Measurements from ENCODE around the gene FGF18.

GRCh38 chr5:171425596-171426244, 6.3 kb downstream of the FGF18 start:
- TF ChIP-seq, protein P1, sequence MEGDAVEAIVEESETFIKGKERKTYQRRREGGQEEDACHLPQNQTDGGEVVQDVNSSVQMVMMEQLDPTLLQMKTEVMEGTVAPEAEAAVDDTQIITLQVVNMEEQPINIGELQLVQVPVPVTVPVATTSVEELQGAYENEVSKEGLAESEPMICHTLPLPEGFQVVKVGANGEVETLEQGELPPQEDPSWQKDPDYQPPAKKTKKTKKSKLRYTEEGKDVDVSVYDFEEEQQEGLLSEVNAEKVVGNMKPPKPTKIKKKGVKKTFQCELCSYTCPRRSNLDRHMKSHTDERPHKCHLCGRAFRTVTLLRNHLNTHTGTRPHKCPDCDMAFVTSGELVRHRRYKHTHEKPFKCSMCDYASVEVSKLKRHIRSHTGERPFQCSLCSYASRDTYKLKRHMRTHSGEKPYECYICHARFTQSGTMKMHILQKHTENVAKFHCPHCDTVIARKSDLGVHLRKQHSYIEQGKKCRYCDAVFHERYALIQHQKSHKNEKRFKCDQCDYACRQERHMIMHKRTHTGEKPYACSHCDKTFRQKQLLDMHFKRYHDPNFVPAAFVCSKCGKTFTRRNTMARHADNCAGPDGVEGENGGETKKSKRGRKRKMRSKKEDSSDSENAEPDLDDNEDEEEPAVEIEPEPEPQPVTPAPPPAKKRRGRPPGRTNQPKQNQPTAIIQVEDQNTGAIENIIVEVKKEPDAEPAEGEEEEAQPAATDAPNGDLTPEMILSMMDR (IDR thresholded peaks at IDR 0.05) = no peak
- no peak for TF ChIP-seq POLR2A (IDR thresholded peaks at IDR 0.05)
